ENCODE measurements around the gene FETUB.

DNA sequence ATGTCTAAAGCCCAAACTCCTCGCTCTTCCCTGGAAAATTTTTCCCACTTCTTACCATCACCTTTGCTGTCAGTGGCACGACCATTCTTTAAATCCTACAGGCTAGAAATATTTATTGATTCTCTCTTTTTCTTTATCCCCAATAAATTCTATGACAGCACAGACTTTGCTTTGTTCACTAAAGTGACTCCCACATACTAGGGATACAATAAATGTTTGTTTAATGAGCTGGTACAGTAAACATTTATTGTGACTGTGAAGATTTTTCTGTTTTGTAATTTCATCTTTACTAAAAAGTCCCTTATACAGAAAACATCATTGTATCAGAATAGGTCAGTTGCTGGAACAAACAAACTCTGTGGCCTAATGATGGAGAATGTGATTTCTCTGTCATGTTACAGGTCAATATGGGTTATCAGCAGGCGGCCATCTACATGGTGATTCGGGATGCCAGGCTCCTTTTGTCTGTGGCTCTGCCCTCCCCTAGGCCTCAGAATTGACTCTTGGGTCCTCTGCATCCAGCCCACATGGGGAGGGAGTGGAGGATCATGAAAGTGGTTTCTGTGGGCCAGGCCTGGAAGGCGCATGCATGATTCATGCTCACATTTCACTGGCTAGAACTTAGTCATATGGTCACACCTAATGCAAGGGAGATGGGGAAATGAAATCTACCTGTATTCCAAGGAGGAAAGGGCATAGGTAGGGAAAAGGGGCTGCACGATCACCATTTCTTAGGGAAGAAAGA lies 54.3 kb downstream of the FETUB start:
- no peak for TF ChIP-seq EZH2 (IDR thresholded peaks at IDR 0.05; ENCODE audit: low read depth)
- TF ChIP-seq, protein P1, sequence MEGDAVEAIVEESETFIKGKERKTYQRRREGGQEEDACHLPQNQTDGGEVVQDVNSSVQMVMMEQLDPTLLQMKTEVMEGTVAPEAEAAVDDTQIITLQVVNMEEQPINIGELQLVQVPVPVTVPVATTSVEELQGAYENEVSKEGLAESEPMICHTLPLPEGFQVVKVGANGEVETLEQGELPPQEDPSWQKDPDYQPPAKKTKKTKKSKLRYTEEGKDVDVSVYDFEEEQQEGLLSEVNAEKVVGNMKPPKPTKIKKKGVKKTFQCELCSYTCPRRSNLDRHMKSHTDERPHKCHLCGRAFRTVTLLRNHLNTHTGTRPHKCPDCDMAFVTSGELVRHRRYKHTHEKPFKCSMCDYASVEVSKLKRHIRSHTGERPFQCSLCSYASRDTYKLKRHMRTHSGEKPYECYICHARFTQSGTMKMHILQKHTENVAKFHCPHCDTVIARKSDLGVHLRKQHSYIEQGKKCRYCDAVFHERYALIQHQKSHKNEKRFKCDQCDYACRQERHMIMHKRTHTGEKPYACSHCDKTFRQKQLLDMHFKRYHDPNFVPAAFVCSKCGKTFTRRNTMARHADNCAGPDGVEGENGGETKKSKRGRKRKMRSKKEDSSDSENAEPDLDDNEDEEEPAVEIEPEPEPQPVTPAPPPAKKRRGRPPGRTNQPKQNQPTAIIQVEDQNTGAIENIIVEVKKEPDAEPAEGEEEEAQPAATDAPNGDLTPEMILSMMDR (conservative IDR thresholded peaks at IDR 0.05): no peak

Data from PC-9 (cell line).